H9 (cell line): Measurements from ENCODE around the gene HOXC10. TPM values are rescaled to one million over a fixed set of nuclear protein-coding genes. Genes with fewer than 3 reads are reported as not detected.

Source experiments
- DNase-seq: peaks from one replicate; pipeline ENCODE4 v3.0.0-alpha.2; 2017
- H2AFZ ChIP-seq: one replicate; pipeline ENCODE4 v1.6.1; 2013; ENCODE audit warnings: mild to moderate bottlenecking, low read length, control low read depth, moderate library complexity
- H2AK5ac ChIP-seq: 2 replicates; pipeline ENCODE4 v1.6.1; 2013; ENCODE audit warnings: low read length, control low read depth, mixed read lengths; ENCODE audit not compliant: insufficient read length
- H2BK120ac ChIP-seq: one replicate; pipeline ENCODE4 v1.6.1; 2013; ENCODE audit warnings: low read depth, mild to moderate bottlenecking, low read length, control low read depth, inconsistent platforms; ENCODE audit not compliant: poor library complexity, severe bottlenecking
- H2BK12ac ChIP-seq: 2 replicates; pipeline ENCODE4 v1.6.1; 2013; ENCODE audit warnings: low read length, control low read depth, mixed read lengths, low read depth; ENCODE audit not compliant: insufficient read length
- H2BK15ac ChIP-seq: 2 replicates; pipeline ENCODE4 v1.6.1; 2013; ENCODE audit warnings: low read depth, low read length, control low read depth
- H2BK20ac ChIP-seq: one replicate; pipeline ENCODE4 v1.6.1; 2013; ENCODE audit warnings: low read depth, mild to moderate bottlenecking, low read length, control low read depth, inconsistent platforms; ENCODE audit not compliant: poor library complexity, severe bottlenecking
- H2BK5ac ChIP-seq: 2 replicates; pipeline ENCODE4 v1.6.1; 2013; ENCODE audit warnings: low read length, control low read depth, mixed read lengths; ENCODE audit not compliant: insufficient read length
- H3K14ac ChIP-seq: 2 replicates; pipeline ENCODE4 v1.6.1; 2013; ENCODE audit warnings: low read length, control low read depth; ENCODE audit not compliant: insufficient read depth
- H3K18ac ChIP-seq: 2 replicates; pipeline ENCODE4 v1.6.1; 2013; ENCODE audit warnings: low read depth, mild to moderate bottlenecking, mixed read lengths, low read length, control low read depth; ENCODE audit not compliant: insufficient read length
- H3K23ac ChIP-seq: 2 replicates; pipeline ENCODE4 v1.6.1; 2013; ENCODE audit warnings: low read length, control low read depth, mixed read lengths, low read depth; ENCODE audit not compliant: insufficient read length
- H3K23me2 ChIP-seq: 2 replicates; pipeline ENCODE4 v1.6.1; 2013; ENCODE audit warnings: low read depth, mild to moderate bottlenecking, mixed read lengths, low read length, control low read depth; ENCODE audit not compliant: insufficient read length, poor library complexity, severe bottlenecking
- H3K27ac ChIP-seq: 2 replicates; pipeline ENCODE4 v1.5.1; 2013; ENCODE audit warnings: low read length, control low read depth, mixed read lengths, low read depth; ENCODE audit not compliant: insufficient read length
- H3K27me3 ChIP-seq: 2 replicates; pipeline ENCODE4 v1.6.1; 2013; ENCODE audit warnings: low read length, control low read depth, inconsistent platforms; ENCODE audit not compliant: insufficient read depth
- H3K4ac ChIP-seq: 2 replicates; pipeline ENCODE4 v1.6.1; 2013; ENCODE audit warnings: low read depth, mild to moderate bottlenecking, control low read depth, inconsistent platforms, low read length, moderate library complexity
- H3K4me1 ChIP-seq: 2 replicates; pipeline ENCODE4 v1.6.1; 2013; ENCODE audit warnings: low read length, control low read depth, inconsistent platforms; ENCODE audit not compliant: insufficient read depth
- H3K4me2 ChIP-seq: 2 replicates; pipeline ENCODE4 v1.6.1; 2013; ENCODE audit warnings: low read length, control low read depth, mixed read lengths; ENCODE audit not compliant: insufficient read length, insufficient read depth
- H3K56ac ChIP-seq: 2 replicates; pipeline ENCODE4 v1.6.1; 2013; ENCODE audit warnings: low read depth, mild to moderate bottlenecking, mixed read lengths, low read length, control low read depth; ENCODE audit not compliant: insufficient read length
- H3K79me1 ChIP-seq: 2 replicates; pipeline ENCODE4 v1.6.1; 2013; ENCODE audit warnings: low read depth, mild to moderate bottlenecking, moderate library complexity, low read length, control low read depth, inconsistent platforms; ENCODE audit not compliant: insufficient read depth, poor library complexity, severe bottlenecking
- H3K79me2 ChIP-seq: 2 replicates; pipeline ENCODE4 v1.6.1; 2013; ENCODE audit warnings: low read length, control low read depth, inconsistent platforms; ENCODE audit not compliant: insufficient read depth
- H3K9ac ChIP-seq: 2 replicates; pipeline ENCODE4 v1.6.1; 2013; ENCODE audit warnings: low read length, control low read depth, mixed read lengths; ENCODE audit not compliant: insufficient read length; ENCODE audit errors: extremely low read depth
- H3K9me3 ChIP-seq: one replicate; pipeline ENCODE4 v1.6.1; 2013; ENCODE audit warnings: low read depth, low read length, inconsistent platforms; ENCODE audit not compliant: control insufficient read depth
- H3T11ph ChIP-seq: one replicate; pipeline ENCODE4 v1.6.1; 2013; ENCODE audit warnings: mild to moderate bottlenecking, low read length, control low read depth, inconsistent platforms
- H4K20me1 ChIP-seq: one replicate; pipeline ENCODE4 v1.6.1; 2013; ENCODE audit not compliant: control insufficient read depth, insufficient read length, insufficient read depth
- H4K5ac ChIP-seq: 2 replicates; pipeline ENCODE4 v1.6.1; 2013; ENCODE audit warnings: low read depth, mild to moderate bottlenecking, mixed read lengths, low read length, control low read depth; ENCODE audit not compliant: insufficient read length
- H4K8ac ChIP-seq: replicated peaks from 2 replicates; pipeline ENCODE4 v1.6.1; 2013; ENCODE audit warnings: low read length, control low read depth, mixed read lengths, low read depth; ENCODE audit not compliant: insufficient read length
- H4K91ac ChIP-seq: 2 replicates; pipeline ENCODE4 v1.6.1; 2013; ENCODE audit warnings: low read depth, mild to moderate bottlenecking, moderate library complexity, mixed read lengths, low read length, control low read depth; ENCODE audit not compliant: insufficient read length
- H3K27ac Mint-ChIP-seq, 3 experiments: 2 replicates in 2 of 3; 3 replicates in 1 of 3; pipeline ENCODE4 v1.8.0; 2020 to 2021; ENCODE audit warnings: mixed read lengths in 3 of 3, mild to moderate bottlenecking in 1 of 3, moderate library complexity in 1 of 3
- H3K27me3 Mint-ChIP-seq: 2 replicates; pipeline ENCODE4 v1.8.0; 2021; ENCODE audit warnings: low read depth, mild to moderate bottlenecking, moderate library complexity, mixed read lengths
- H3K36me3 Mint-ChIP-seq, 3 experiments: 2 replicates in 2 of 3; 3 replicates in 1 of 3; pipeline ENCODE4 v1.8.0; 2020 to 2021; ENCODE audit warnings: low read depth in 3 of 3, mixed read lengths in 3 of 3; ENCODE audit not compliant: insufficient read depth in 1 of 3
- H3K4me1 Mint-ChIP-seq, 2 experiments: 2 replicates each; pipeline ENCODE4 v1.8.0; 2020; ENCODE audit warnings: mixed read lengths in 2 of 2
- H3K4me3 Mint-ChIP-seq, 2 experiments: 2 replicates in 1 of 2; 3 replicates in 1 of 2; pipeline ENCODE4 v1.8.0; 2020 to 2021; ENCODE audit warnings: mild to moderate bottlenecking in 2 of 2, mixed read lengths in 2 of 2, moderate library complexity in 1 of 2
- H3K9me3 Mint-ChIP-seq, 2 experiments: 2 replicates in 1 of 2; 3 replicates in 1 of 2; pipeline ENCODE4 v1.8.0; 2020; ENCODE audit warnings: mild to moderate bottlenecking in 2 of 2, mixed read lengths in 2 of 2, moderate library complexity in 1 of 2
- CTCF ChIP-seq: fragments of 200-600 bp; sonication (generic); conservative IDR thresholded peaks from 3 replicates; pipeline ENCODE4 v1.8.0; 2021; ENCODE audit warnings: antibody characterized with exemption, mild to moderate bottlenecking
- WGBS: extraction: QIAGEN DNeasy Blood & Tissue Kit; methylation state at CpG from one replicate; pipeline ENCODE4 v1.1.7; 2013; ENCODE audit warnings: missing lambda C conversion rate, low lambda C conversion rate, mixed read lengths; ENCODE audit not compliant: insufficient read length; ENCODE audit errors: extremely low coverage; 5-methylcytosine and 5-hydroxymethylcytosine counted together
- total RNA-seq: library from RNA; stranded (reverse); gene quantifications from 2 replicates; pipeline ENCODE4 v1.2.1, GENCODE V29; 2021

HOXC10 gene
- total RNA-seq, 1 experiment from 2014 or later = not detected

GRCh38 chr12:53955776-53956250, 29.1 kb upstream of the HOXC10 start:
- no peaks in the 10 kb centered on the region for H3K9me3 ChIP-seq
- no peak overlapping the region for H3K4ac ChIP-seq
- H2BK15ac ChIP-seq = no peak overlapping the region
- no peak overlapping the region; a peak in 1 of 7 replicates for H3K27ac Mint-ChIP-seq
- H3T11ph ChIP-seq = no peak overlapping the region
- no peaks in the 10 kb centered on the region; a peak in 2 of 7 replicates for H3K36me3 Mint-ChIP-seq
- H4K20me1 ChIP-seq = no peaks in the 10 kb centered on the region
- no peak overlapping the region for H2BK12ac ChIP-seq
- no peak overlapping the region for H4K91ac ChIP-seq
- H3K9me3 Mint-ChIP-seq = peaks cover 0 to 3% of the 10 kb centered on the region in 2 experiments; a peak in 2 of 5 replicates
- H3K79me2 ChIP-seq = no peaks in the 10 kb centered on the region
- H3K4me1 Mint-ChIP-seq = peaks cover 6 to 14% of the 10 kb centered on the region in 2 experiments; a peak in 3 of 4 replicates
- no peak overlapping the region for H2AFZ ChIP-seq
- H3K18ac ChIP-seq = no peak overlapping the region
- no peak overlapping the region for H3K4me2 ChIP-seq
- H3K23me2 ChIP-seq = no peaks in the 10 kb centered on the region
- H3K4me3 Mint-ChIP-seq = no peak overlapping the region
- H2BK5ac ChIP-seq = no peak overlapping the region
- H3K9ac ChIP-seq = no peak overlapping the region
- H3K23ac ChIP-seq = no peak overlapping the region
- H3K4me1 ChIP-seq = no peaks in the 10 kb centered on the region
- H2BK20ac ChIP-seq = no peak overlapping the region
- no peaks in the 10 kb centered on the region for H3K79me1 ChIP-seq
- no peak for TF ChIP-seq CTCF
- peaks cover 99% of the 10 kb centered on the region for H3K27me3 Mint-ChIP-seq
- no peak overlapping the region for H2AK5ac ChIP-seq
- H4K8ac ChIP-seq = no peak overlapping the region
- H3K14ac ChIP-seq = no peak overlapping the region
- DNase-seq = no peak
- WGBS = 100% methylated on average over 2 of the region's 10 CpGs
- no peak overlapping the region for H3K27ac ChIP-seq
- no peak overlapping the region for H3K56ac ChIP-seq
- H3K27me3 ChIP-seq = peaks cover 99% of the 10 kb centered on the region
- no peak overlapping the region for H2BK120ac ChIP-seq
- no peak overlapping the region for H4K5ac ChIP-seq
